ENCODE data around the gene HTR1E.

HTR1E gene

DNA sequence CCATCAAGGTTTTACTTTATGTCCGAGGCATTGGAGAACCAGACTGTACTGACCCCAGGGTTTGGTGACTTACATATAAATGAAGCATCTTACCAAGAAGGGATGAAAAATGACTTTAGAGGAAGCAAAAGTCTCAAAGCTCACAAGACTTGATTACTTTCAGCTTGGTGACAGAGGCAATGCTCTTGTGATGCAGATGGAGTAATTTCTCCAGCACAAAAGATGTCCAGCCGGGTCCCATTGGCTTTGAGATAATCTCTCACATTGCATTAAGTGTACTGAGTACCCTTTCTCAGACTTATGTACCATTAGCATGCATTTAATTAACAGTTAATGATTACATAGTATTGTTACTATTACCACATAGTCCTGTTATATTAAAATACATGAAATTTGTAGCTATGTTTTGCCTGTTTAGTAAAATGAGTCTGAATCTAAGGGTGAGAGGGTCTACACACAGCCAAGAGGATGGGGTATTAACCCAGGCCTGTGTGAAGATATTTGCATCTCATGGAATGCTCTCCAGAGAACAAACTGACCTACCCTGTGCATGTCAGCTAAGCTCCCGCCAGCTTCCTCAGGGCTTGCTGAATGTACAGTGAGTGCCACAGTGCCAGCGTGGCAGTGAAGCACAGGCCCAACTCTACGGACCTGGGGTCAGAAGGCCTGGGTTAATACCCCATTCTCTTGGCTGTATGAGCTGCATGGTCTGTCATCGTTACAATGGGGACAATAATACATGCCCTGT is 5.6 kb downstream of the HTR1E start:
- Histone ChIP-seq H3K23ac (ENCODE audit: low read length) (no peak overlapping the region), H3K27me3 (ENCODE audit: insufficient read depth, low read length, poor library complexity) (no peaks in the 10 kb centered on the region), H2BK5ac (ENCODE audit: low read length) (no peak overlapping the region), H2BK15ac (replicated peaks; ENCODE audit: low read depth) (no peak overlapping the region), H3K4me2 (ENCODE audit: low read length) (no peak overlapping the region), H3K27ac (ENCODE audit: low read depth, low read length) (no peak overlapping the region), H3K4me3 (ENCODE audit: low read length) (no peak overlapping the region), H2BK120ac (ENCODE audit: low read depth, low read length) (no peak overlapping the region), H3K56ac (ENCODE audit: low read length) (peak overlapping the region; percentile 51), H3K18ac (ENCODE audit: low read length) (no peak overlapping the region), H3K36me3 (ENCODE audit: control insufficient read depth, insufficient read depth, low read length) (no peaks in the 10 kb centered on the region), H3K4me1 (ENCODE audit: control insufficient read depth, low read depth, low read length) (peaks cover 5% of the 10 kb centered on the region), H3K9ac (ENCODE audit: low read length) (no peak overlapping the region), H4K8ac (ENCODE audit: low read depth, low read length) (no peak overlapping the region), H4K5ac (ENCODE audit: low read length) (no peak overlapping the region), H3K79me1 (ENCODE audit: low read length) (no peaks in the 10 kb centered on the region), H3K4ac (ENCODE audit: low read depth, low read length) (peak overlapping the region; percentile 87), H2AK5ac (ENCODE audit: low read length) (no peak overlapping the region), H3K79me2 (ENCODE audit: control insufficient read depth, insufficient read depth, low read length) (no peaks in the 10 kb centered on the region)
- no CpG with 5 or more reads among the region's 6 CpGs for WGBS (ENCODE audit: extremely low coverage, insufficient coverage, low lambda C conversion rate)
- no peak for DNase-seq

GRCh38 chr6:86943819-86944407 is 6.6 kb downstream of the HTR1E start:
- Histone ChIP-seq H3K18ac (ENCODE audit: low read length) (no peak overlapping the region), H2AK5ac (ENCODE audit: low read length) (no peak overlapping the region), H3K79me2 (ENCODE audit: control insufficient read depth, insufficient read depth, low read length) (no peaks in the 10 kb centered on the region), H3K4me1 (ENCODE audit: control insufficient read depth, low read depth, low read length) (peaks cover 5% of the 10 kb centered on the region), H3K4ac (ENCODE audit: low read depth, low read length) (no peak overlapping the region), H3K27me3 (ENCODE audit: insufficient read depth, low read length, poor library complexity) (no peaks in the 10 kb centered on the region), H3K9ac (ENCODE audit: low read length) (no peak overlapping the region), H3K79me1 (ENCODE audit: low read length) (no peaks in the 10 kb centered on the region), H4K8ac (ENCODE audit: low read depth, low read length) (no peak overlapping the region), H3K36me3 (ENCODE audit: control insufficient read depth, insufficient read depth, low read length) (no peaks in the 10 kb centered on the region), H4K5ac (ENCODE audit: low read length) (no peak overlapping the region), H3K4me3 (ENCODE audit: low read length) (no peak overlapping the region), H3K4me2 (ENCODE audit: low read length) (no peak overlapping the region), H3K27ac (ENCODE audit: low read depth, low read length) (no peak overlapping the region), H3K56ac (ENCODE audit: low read length) (no peak overlapping the region), H2BK120ac (ENCODE audit: low read depth, low read length) (no peak overlapping the region), H3K23ac (ENCODE audit: low read length) (no peak overlapping the region), H2BK5ac (ENCODE audit: low read length) (no peak overlapping the region), H2BK15ac (replicated peaks; ENCODE audit: low read depth) (no peak overlapping the region)
- DNase-seq = peak; percentile 91
- WGBS (ENCODE audit: extremely low coverage, insufficient coverage, low lambda C conversion rate) = no CpG with 5 or more reads among the region's 5 CpGs

DNA sequence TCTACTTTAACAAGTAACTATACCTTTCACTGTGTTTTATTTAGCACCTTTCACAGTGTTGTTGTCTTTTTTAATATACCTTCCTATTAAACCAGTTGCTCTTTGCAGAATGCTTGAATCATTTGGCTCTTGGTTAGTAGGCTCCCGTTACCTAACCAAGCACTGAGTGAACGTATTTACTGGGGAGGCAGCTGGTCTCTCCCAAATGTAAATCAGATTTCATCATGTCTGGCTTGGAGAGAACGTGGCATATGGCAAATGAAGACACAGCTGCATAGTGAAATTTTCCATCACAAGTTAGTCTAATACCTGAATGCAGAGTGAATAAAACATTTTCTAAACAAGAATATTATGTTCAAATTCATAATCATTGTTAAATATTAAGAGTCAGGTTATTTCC is 12.4 kb downstream of the HTR1E start:
- Histone ChIP-seq H3K4me2 (ENCODE audit: low read length) (no peak overlapping the region), H3K23ac (ENCODE audit: low read length) (no peak overlapping the region), H3K4ac (ENCODE audit: low read depth, low read length) (no peak overlapping the region), H2BK5ac (ENCODE audit: low read length) (no peak overlapping the region), H3K9ac (ENCODE audit: low read length) (no peak overlapping the region), H3K4me1 (ENCODE audit: control insufficient read depth, low read depth, low read length) (no peaks in the 10 kb centered on the region), H3K27ac (ENCODE audit: low read depth, low read length) (no peak overlapping the region), H2AK5ac (ENCODE audit: low read length) (no peak overlapping the region), H2BK15ac (replicated peaks; ENCODE audit: low read depth) (no peak overlapping the region), H3K18ac (ENCODE audit: low read length) (no peak overlapping the region), H4K8ac (ENCODE audit: low read depth, low read length) (no peak overlapping the region), H3K79me1 (ENCODE audit: low read length) (no peaks in the 10 kb centered on the region), H3K79me2 (ENCODE audit: control insufficient read depth, insufficient read depth, low read length) (no peaks in the 10 kb centered on the region), H2BK120ac (ENCODE audit: low read depth, low read length) (no peak overlapping the region), H4K5ac (ENCODE audit: low read length) (no peak overlapping the region), H3K27me3 (ENCODE audit: insufficient read depth, low read length, poor library complexity) (no peaks in the 10 kb centered on the region), H3K4me3 (ENCODE audit: low read length) (no peak overlapping the region), H3K56ac (ENCODE audit: low read length) (no peak overlapping the region), H3K36me3 (ENCODE audit: control insufficient read depth, insufficient read depth, low read length) (no peaks in the 10 kb centered on the region)
- no peak for DNase-seq
- no CpG with 5 or more reads among the region's 3 CpGs for WGBS (ENCODE audit: extremely low coverage, insufficient coverage, low lambda C conversion rate)

GRCh38 chr6:86952991-86953390 is 15.7 kb downstream of the HTR1E start:
- H3K9ac ChIP-seq (ENCODE audit: low read length) = no peak overlapping the region
- H3K56ac ChIP-seq (ENCODE audit: low read length) = no peak overlapping the region
- no peaks in the 10 kb centered on the region for H3K36me3 ChIP-seq (ENCODE audit: control insufficient read depth, insufficient read depth, low read length)
- H3K27ac ChIP-seq (ENCODE audit: low read depth, low read length) = no peak overlapping the region
- no peak overlapping the region for H2AK5ac ChIP-seq (ENCODE audit: low read length)
- no peaks in the 10 kb centered on the region for H3K79me1 ChIP-seq (ENCODE audit: low read length)
- no peaks in the 10 kb centered on the region for H3K4me1 ChIP-seq (ENCODE audit: control insufficient read depth, low read depth, low read length)
- H3K18ac ChIP-seq (ENCODE audit: low read length) = no peak overlapping the region
- H3K4me2 ChIP-seq (ENCODE audit: low read length) = no peak overlapping the region
- H3K27me3 ChIP-seq (ENCODE audit: insufficient read depth, low read length, poor library complexity) = no peaks in the 10 kb centered on the region
- no CpG with 5 or more reads among the region's 1 CpG for whole genome bisulfite sequencing (ENCODE audit: extremely low coverage, insufficient coverage, low lambda C conversion rate)
- H2BK120ac ChIP-seq (ENCODE audit: low read depth, low read length) = no peak overlapping the region
- no peak overlapping the region for H4K8ac ChIP-seq (ENCODE audit: low read depth, low read length)
- H2BK15ac ChIP-seq (replicated peaks; ENCODE audit: low read depth) = no peak overlapping the region
- H3K4ac ChIP-seq (ENCODE audit: low read depth, low read length) = no peak overlapping the region
- no peak for DNase-seq
- H3K4me3 ChIP-seq (ENCODE audit: low read length) = no peak overlapping the region
- H4K5ac ChIP-seq (ENCODE audit: low read length) = no peak overlapping the region
- H3K23ac ChIP-seq (ENCODE audit: low read length) = no peak overlapping the region
- H3K79me2 ChIP-seq (ENCODE audit: control insufficient read depth, insufficient read depth, low read length) = no peaks in the 10 kb centered on the region
- H2BK5ac ChIP-seq (ENCODE audit: low read length) = no peak overlapping the region

DNA sequence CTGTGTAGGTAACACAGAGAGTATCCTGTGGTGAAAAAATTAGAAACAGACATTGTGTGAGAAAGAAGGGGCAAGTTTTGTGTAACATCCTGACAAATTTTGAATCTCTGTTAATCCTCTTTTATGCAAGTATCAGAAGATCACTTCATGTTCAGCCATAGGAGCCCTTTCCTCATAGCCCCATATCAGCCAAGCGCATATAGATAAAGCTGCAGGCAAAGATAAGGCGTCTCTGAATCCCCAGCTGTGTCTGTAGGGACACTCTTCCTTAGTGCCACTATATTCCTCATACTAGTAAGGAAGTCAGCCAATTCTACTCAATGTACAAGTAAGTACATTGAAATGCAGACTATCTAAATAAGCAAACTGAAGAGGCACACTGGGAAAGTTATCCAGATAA is 22.3 kb downstream of the HTR1E start:
- no peak overlapping the region for H3K4me3 ChIP-seq (ENCODE audit: low read length)
- no CpG with 5 or more reads among the region's 2 CpGs for WGBS (ENCODE audit: extremely low coverage, insufficient coverage, low lambda C conversion rate)
- H4K5ac ChIP-seq (ENCODE audit: low read length) = no peak overlapping the region
- no peak overlapping the region for H3K18ac ChIP-seq (ENCODE audit: low read length)
- H2BK120ac ChIP-seq (ENCODE audit: low read depth, low read length) = no peak overlapping the region
- no peak overlapping the region for H3K56ac ChIP-seq (ENCODE audit: low read length)
- H3K4ac ChIP-seq (ENCODE audit: low read depth, low read length) = no peak overlapping the region
- H3K79me1 ChIP-seq (ENCODE audit: low read length) = no peaks in the 10 kb centered on the region
- H2BK5ac ChIP-seq (ENCODE audit: low read length) = no peak overlapping the region
- no peak overlapping the region for H3K4me2 ChIP-seq (ENCODE audit: low read length)
- H3K27ac ChIP-seq (ENCODE audit: low read depth, low read length) = no peak overlapping the region
- H3K79me2 ChIP-seq (ENCODE audit: control insufficient read depth, insufficient read depth, low read length) = no peaks in the 10 kb centered on the region
- no peaks in the 10 kb centered on the region for H3K27me3 ChIP-seq (ENCODE audit: insufficient read depth, low read length, poor library complexity)
- no peak overlapping the region for H2AK5ac ChIP-seq (ENCODE audit: low read length)
- no peak overlapping the region for H3K9ac ChIP-seq (ENCODE audit: low read length)
- no peak overlapping the region for H4K8ac ChIP-seq (ENCODE audit: low read depth, low read length)
- H3K36me3 ChIP-seq (ENCODE audit: control insufficient read depth, insufficient read depth, low read length) = no peaks in the 10 kb centered on the region
- no peak overlapping the region for H3K23ac ChIP-seq (ENCODE audit: low read length)
- no peak overlapping the region for H2BK15ac ChIP-seq (replicated peaks; ENCODE audit: low read depth)
- no peaks in the 10 kb centered on the region for H3K4me1 ChIP-seq (ENCODE audit: control insufficient read depth, low read depth, low read length)
- DNase-seq = peak; percentile 65
